Measurements from ENCODE around the gene PHACTR1. TPM values are rescaled to one million over a fixed set of nuclear protein-coding genes. Genes with fewer than 3 reads are reported as not detected.

PHACTR1 gene
- total RNA-seq, 2 donors from 2014 or later: 6.0 to 12.9 TPM

DNA sequence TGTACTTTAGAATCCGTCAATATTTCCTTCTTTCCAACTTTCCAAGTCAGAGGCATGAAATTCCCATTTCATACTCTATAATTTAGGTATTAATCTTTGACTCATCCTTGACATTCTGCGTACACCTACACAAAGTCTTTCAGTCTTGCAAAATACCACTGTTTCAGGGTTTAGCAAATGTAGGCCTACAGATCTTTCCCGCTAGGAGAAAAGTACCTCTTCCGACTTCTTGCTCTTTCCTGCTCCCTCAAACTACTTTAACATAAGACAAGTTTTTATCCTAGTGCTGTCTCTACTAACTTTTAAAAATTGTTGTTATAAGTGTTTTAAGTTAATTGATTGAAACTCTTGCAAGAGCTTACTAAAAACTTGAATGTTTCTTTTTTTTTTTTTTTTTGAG lies 18.3 kb upstream of the PHACTR1 start:
- 74 to 82% methylated on average over 4 of the region's 4 CpGs for WGBS, 2 donors
- no peaks in the 10 kb centered on the region for H3K4me1 ChIP-seq
- intact Hi-C loops (cut with DNase I): no loop called here
- no peak for ATAC-seq
- H3K4me3 ChIP-seq: no peak overlapping the region
- no peak overlapping the region for H3K27ac ChIP-seq
- TF ChIP-seq CTCF (IDR thresholded peaks at IDR 0.05): no peak
- no peak for TF ChIP-seq POLR2A (IDR thresholded peaks at IDR 0.05)
- no peak for DNase-seq
- no peaks in the 10 kb centered on the region for H3K36me3 ChIP-seq (replicated peaks in 1 of 2; ENCODE audit: insufficient read depth in 1 of 2, low read depth in 2 of 2)
- H3K27me3 ChIP-seq: no peaks in the 10 kb centered on the region
- H3K9me3 ChIP-seq: no peaks in the 10 kb centered on the region

GRCh38 chr6:12704946-12705345 lies 11.6 kb upstream of the PHACTR1 start:
- Histone ChIP-seq H3K4me1 (no peaks in the 10 kb centered on the region), H3K27me3 (no peaks in the 10 kb centered on the region), H3K27ac (no peak overlapping the region), H3K36me3 (replicated peaks in 1 of 2; ENCODE audit: insufficient read depth in 1 of 2, low read depth in 2 of 2) (no peaks in the 10 kb centered on the region), H3K9me3 (no peaks in the 10 kb centered on the region), H3K4me3 (no peak overlapping the region)
- TF ChIP-seq POLR2A (IDR thresholded peaks at IDR 0.05) (no peak), CTCF (IDR thresholded peaks at IDR 0.05) (no peak)
- DNase-seq (no peak), ATAC-seq (no peak)
- WGBS, 2 donors: 59 to 67% methylated on average over 1 of the region's 1 CpG
- intact Hi-C loops (cut with DNase I): no loop called here

GRCh38 chr6:12709116-12709515 lies 7.5 kb upstream of the PHACTR1 start:
- Histone ChIP-seq H3K27ac (no peak overlapping the region), H3K4me1 (no peaks in the 10 kb centered on the region), H3K4me3 (no peak overlapping the region), H3K27me3 (no peaks in the 10 kb centered on the region), H3K9me3 (no peaks in the 10 kb centered on the region), H3K36me3 (replicated peaks in 1 of 2; ENCODE audit: insufficient read depth in 1 of 2, low read depth in 2 of 2) (no peaks in the 10 kb centered on the region)
- no peak for TF ChIP-seq POLR2A (IDR thresholded peaks at IDR 0.05)
- intact Hi-C loops (cut with DNase I): no loop called here
- DNase-seq (no peak), ATAC-seq (no peak)
- 47 to 78% methylated on average over 1 of the region's 1 CpG for WGBS, 2 donors

- H3K4me1 ChIP-seq: no peaks in the 10 kb centered on the region
- H3K27ac ChIP-seq: no peak overlapping the region
- WGBS, 2 donors: 21% methylated on average over 3 of the region's 3 CpGs
- intact Hi-C loops (cut with DNase I): no loop called here
- no peaks in the 10 kb centered on the region for H3K36me3 ChIP-seq (replicated peaks in 1 of 2; ENCODE audit: insufficient read depth in 1 of 2, low read depth in 2 of 2)
- TF ChIP-seq CTCF (IDR thresholded peaks at IDR 0.05) (no peak), POLR2A (IDR thresholded peaks at IDR 0.05) (no peak)
- H3K27me3 ChIP-seq: no peaks in the 10 kb centered on the region
- DNase-seq (no peak), ATAC-seq (no peak)
- no peak overlapping the region for H3K4me3 ChIP-seq
- H3K9me3 ChIP-seq: no peaks in the 10 kb centered on the region
Measured at GRCh38 chr6:12709556-12710232, 6.9 kb upstream of the PHACTR1 start.

GRCh38 chr6:12710921-12711320 lies 5.6 kb upstream of the PHACTR1 start:
- no peak overlapping the region for H3K4me3 ChIP-seq
- no peak for DNase-seq
- H3K27ac ChIP-seq: no peak overlapping the region
- intact Hi-C loops (cut with DNase I): no loop called here
- no peak for TF ChIP-seq CTCF (IDR thresholded peaks at IDR 0.05)
- H3K4me1 ChIP-seq: no peaks in the 10 kb centered on the region
- 54 to 78% methylated on average over 4 of the region's 4 CpGs for WGBS, 2 donors
- no peak for ATAC-seq
- H3K27me3 ChIP-seq: no peaks in the 10 kb centered on the region
- H3K36me3 ChIP-seq (replicated peaks in 1 of 2; ENCODE audit: insufficient read depth in 1 of 2, low read depth in 2 of 2): no peaks in the 10 kb centered on the region
- H3K9me3 ChIP-seq: no peaks in the 10 kb centered on the region
